COR-L47 (cell line): ENCODE measurements around the gene CHPF.
A peak's percentile ranks its signal among the peaks of the same experiment; 100 is the strongest.

Source experiments
- DNase-seq: peaks from one replicate; lab custom pipeline; 2025; lab: John Stamatoyannopoulos, UW

Gene CHPF

DNA sequence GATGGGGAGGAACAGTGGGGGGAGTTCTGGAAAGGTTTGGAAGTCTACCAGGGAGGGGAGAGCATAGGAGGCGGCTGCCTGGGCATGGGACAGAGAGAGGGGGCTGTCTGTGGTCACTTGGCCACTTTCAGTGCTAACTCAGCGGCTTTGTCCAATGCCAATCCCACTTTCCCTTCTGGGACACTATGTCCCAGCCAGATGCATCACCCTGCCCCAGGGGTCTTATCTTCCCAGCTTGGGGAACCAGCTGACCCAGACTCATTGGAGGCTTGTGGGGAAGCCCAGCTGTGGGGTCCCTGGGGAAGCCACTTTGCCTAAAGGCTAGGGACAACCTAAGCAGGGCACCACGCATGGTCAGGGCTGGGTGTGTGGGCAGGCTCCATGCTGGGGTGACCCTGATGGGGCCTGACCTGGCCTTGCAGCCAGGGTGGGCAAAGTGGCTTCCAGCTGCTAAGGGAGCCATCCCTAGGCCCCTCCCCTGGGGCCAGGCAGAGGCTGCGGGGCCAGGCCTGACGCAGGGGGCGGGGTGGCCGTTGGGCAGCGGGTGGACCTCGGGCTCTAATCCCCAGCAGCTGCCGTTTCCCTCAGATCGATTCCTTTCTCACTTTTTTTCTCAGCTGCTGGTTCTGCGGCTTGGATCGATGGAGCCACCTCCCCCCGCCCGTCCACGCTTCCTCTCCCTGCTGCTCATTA lies 30.9 kb downstream of the CHPF start:
- no peak for DNase-seq

DNA sequence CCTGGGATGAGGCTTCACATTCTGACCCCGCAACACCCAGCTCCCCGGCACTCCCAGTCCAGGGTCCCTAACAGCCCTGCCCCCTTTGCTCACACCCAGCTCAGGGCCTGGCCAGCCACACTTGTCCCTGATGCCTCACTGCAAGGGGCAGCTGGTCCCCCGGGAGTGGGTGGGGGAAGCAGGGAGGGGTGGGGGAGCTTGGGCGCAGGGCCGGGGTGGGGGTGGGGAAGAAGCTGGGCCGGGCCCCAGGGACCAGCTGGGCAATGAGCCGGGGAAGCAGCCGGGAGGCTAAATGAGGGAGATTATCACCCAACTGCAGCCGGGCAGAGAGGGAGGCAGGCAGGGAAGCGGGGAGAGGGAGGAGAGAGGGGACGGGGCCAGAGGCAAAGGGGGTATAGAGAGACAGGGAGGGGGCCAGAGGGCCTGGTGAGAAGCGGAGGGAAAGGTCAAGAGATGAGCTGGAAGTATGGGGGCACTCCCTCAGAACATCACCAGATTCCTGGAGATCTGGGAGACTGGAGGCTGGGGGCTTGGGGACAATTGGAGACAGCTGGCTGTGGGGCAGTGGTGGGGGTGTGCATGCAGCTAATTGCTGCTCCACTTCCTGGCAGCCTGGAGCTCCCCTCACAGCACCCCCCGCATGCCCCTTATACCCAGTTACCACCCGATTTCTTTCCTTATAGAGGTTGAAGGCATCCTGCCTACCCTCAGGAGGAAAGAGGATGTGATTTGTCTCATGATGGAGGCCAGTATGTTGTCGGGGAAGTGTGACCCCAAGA lies 31.9 kb downstream of the CHPF start:
- DNase-seq, result no peak

DNA sequence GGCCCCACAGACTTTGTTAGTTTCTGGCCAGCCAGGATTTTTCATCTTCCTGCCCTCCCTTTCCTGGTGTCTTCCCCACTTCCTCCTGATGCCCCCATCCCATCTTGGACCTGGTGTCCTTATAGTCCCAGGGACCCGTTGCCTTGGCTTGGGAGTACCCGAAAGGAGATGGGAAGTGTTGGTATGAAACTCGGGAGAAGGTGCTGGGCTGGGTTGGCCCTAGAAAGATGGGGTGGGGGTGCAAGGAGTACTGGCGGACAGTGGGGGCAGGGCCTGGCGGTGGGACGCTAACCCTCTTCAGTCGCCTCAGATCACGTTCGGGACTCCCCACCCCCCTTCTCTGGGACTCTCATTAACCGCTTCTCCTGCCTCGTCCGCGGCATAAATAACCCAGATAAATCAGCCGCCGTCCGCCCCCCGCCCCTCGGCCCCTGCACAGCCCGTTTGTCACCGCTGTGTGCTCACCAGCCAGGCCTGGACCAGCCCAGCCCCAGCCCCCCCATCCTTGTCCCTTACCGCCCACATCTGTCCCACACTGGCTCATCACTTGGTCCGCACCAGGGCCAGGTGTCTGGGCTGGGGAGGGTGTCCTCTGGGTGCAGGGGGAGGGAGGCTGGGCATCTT lies 33.0 kb downstream of the CHPF start:
- no peak for DNase-seq

DNA sequence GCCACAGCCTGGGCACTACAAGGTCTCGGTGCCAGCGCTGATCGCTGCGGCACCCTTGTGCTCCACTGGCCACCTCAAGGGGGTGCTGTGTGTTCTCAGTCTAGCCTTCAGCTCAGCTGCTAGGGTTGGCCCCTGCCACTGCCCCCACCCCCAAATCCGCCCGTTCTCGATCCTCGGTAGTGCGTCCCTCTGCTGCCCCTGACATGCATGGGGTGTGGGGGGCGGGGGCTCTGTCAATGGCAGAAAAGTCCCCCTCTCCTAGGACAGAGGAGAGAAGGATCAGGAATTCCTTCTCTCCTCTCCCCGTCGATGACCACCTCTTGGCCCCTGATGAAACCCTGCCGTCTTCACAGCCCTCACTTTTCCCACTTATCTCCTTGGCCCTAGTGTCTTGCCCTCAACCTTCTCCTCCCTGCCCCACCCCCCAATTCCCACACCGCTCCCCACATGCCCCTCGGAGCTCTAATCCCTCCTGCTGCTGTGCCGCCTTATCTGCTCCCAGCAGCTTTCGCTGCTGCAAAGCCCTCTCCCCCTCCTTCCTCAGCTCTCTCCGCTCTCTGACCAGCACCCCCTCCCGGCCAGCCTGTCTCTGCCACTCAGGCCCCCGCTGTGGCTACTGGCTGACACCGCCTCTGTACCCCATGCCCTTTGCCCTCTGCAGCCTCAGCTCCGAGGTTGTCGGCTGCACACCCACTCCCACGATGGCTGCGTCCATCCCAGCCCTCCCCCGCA lies 33.7 kb downstream of the CHPF start:
- DNase-seq, result peak; percentile 47

DNA sequence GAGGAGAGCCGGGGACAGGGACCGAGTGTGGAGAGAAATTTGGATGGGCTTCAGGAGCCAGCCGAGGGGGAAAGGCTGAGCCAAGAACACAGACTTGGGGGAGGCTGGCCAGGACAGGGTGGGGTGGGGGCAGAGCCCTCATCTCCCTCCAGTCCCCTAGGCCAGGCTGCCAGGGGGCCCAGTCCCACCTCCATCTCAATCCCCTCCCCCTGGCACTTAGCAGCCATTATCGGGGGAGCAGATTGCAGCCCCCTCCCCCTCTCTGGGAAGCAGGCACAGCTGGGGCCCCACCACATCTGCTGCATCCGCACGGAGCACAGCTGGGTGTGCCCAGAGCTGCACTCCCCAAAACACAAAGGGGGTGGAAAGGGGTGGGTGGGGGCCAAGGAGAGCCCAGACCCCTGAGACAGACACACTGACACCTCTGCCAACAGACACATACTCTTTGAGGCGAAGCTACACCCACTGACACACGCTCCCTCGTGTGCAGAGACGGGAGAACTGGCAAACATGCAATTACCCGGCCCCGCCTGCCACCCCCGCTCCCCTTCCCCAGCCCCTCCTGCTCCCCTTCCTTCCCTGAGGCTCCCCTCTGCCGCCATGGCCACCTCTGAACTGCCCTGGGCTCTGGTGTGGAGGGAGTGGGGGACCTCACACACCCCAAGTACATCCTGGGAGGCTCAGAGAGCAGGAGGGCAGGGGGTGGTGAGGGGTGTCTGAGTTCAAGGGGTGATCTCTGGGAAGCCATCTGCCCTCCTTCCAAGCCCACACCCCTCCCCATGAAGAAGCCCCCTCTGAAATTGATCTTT lies 34.4 kb downstream of the CHPF start:
- DNase-seq, result peak; percentile 19

DNA sequence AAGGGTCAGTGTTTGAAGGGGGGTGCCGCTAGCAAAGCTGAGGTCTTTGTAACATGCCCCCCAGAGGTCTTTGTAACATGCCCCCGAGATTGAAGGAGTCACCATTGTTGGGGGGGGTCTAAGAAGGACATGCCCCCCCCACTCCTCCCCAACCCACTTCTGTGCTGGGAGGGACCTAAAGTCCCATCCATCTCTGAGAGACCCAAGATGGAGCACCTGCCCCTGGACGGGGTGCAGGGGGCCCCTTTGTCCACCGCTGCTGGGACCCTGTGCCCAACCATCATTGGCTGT lies 35.2 kb downstream of the CHPF start:
- DNase-seq, result no peak

DNA sequence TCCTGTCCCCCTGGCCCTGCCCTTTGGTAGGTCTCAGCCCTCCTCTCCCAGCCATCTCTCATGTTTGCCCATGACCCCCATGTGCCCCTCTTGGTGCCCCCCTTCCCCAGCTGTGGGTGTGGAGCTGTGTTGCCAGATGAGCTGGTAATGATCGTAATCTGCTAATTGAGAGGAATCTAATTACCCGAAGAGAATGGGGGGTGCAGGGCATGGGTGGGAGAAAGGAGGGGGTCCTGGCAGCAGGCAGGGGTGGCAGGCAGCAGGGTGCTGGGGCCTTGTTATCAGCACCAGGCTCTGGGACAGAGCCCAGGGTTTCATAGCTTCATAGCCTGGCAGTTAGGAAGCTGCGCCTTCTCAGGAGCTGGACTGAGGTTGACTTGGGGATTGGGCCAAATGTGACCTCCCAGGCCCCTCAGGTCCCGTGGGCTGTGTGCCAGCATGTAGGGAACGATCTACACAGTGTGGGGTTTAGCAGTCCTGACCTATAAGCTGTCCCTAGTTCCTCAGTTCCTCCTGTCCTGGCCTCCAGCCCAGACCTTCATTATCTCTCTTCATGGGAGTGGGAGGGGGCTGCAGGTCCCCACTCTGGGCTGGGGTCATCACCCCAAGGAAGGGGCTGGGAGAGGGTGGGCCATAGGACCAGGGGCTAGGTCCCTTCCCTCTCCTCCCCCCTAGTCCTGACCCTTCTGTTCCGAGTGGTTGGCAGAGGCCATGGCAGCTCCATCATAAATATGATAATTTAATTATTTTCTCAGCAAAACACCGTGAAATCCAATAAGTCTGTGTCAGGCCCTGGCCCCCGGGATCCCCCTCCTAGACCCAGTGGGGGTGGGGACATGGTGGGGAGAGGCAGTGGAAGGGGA lies 35.8 kb downstream of the CHPF start:
- no peak for DNase-seq

DNA sequence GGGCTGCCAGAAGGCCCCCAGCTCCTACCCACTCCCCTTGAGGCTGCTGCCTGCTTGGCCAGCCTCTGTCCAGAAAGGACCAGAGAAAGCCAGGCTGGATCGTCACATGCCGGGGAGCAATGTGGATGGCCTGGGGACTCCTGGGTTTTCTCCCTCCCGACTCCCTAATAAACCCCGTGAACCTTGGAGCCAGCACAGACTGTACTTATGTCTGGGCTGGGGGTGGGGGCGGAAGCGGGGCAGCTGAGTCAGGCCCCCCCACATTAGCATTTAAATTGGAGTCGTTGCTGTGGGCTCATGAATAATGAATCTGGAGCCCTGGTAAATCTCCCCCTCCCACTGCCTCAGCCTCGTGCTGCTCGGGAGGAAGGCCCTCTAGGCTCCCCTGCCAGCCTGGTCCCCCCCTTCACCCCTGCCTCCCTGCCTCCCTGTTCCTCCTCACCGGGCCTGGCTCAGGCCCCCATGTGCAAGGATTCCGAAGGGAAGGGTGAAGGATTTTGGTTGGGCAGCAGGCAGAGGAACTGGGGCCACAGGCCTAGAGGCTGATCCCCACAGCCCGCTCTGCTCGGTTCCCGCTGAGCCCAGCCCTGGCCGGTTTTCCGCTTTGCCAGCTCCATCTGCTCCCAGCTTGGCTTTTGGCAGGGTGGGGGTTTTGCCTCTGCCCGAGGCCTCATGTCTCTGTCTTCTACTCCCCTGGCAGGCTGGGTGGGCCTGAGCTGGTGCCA lies 36.6 kb downstream of the CHPF start:
- DNase-seq, result no peak

DNA sequence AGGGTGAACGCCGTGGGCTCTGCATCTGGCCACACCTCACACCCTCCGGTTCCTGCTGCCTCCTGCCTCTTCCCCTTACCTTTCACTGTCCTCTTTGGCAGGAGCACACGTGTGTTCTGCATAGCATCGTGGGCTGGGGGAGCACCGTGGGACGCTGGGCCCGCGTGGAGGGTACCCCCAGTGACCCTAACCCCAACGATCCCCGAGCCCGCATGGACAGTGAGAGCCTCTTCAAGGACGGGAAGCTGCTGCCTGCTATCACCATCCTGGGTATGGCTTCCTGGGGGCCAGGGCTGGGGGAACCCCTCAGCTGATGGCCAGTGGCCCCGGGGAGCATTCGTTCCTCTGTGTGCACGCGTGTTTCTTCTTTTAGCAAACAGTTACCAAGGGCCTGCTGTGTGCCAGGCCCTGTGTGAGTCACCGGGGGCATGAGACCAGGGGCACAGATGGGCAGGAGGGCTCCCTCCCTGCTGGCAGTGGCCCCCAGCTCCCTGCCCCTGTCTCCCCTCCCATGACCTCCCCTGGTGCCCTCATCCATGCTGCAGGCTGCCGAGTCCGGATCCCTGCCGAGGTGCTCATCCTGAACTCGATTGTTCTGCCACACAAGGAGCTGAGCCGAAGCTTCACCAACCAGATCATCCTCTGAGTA lies 37.3 kb downstream of the CHPF start:
- no peak for DNase-seq

DNA sequence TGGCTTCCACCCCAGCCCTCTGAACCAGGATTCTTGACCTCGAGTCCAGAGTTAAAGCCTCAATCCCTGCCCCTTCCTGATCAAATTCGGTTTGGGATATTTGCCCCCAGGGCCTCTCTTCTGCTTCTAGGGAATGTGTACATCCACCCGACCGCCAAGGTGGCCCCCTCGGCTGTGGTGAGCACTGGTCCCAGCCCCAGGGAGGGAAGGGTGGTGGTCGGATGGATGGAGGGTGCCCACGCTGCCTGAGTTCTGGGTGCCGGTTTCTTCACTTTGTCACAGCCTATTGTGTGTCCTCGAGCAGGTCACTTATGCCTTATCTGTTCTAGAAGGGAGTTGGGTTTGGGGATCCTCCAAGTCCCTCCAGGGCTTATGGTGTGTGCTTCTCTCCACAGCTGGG lies 38.0 kb downstream of the CHPF start:
- DNase-seq, result no peak

DNA sequence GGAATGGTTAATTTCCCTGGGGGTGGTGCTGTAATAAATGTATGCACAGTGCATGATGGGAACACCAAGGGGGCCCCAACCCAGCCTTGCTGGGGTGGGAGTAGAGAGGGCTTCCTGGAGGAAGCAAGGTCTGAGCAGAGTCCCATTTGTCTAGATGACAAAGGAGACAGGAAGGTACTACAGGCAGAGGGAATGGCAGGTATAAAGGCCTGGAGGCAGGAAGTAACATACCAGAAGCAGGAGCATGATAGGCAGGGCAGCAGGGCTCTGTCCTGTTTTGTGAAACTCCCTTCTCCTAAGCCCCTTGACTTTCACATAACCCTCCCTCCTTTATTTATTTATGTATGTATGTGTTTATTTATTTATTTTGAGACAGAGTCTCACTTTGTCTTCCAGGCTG lies 41.0 kb downstream of the CHPF start:
- DNase-seq, result no peak

DNA sequence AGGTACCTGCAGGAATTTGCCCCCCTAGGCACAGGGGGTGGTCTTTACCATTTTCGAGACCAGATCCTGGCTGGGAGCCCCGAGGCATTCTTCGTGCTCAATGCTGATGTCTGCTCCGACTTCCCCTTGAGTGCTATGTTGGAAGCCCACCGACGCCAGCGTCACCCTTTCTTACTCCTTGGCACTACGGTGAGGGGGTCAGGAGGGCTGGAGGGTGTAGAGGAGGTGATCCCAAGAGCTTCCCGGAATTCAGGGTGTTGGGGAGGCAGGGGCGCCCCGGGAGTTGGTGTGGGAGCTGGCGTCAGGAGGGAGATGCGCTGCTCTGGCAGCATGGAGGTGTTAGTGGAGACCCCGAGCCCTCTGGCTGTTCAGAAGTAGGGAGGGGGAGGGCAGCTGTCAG lies 41.8 kb downstream of the CHPF start:
- no peak for DNase-seq

DNA sequence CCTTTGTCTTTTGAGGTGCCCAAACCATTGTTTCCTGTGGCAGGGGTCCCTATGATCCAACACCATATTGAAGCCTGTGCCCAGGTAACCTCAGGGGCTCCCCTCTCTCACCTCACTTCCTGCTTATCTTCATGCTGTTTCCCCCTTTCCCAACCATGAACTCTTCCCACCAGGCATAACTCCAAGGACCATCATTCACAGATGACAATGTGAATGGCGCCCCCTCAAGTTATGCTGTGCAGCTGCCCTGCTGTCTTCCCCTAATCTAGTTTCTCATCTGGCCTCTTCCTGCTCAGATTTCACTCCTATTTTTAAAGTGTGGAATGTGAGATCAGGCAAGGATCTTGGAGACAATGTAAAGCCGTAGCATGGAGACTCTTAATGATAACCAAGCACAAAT lies 43.5 kb downstream of the CHPF start:
- no peak for DNase-seq

DNA sequence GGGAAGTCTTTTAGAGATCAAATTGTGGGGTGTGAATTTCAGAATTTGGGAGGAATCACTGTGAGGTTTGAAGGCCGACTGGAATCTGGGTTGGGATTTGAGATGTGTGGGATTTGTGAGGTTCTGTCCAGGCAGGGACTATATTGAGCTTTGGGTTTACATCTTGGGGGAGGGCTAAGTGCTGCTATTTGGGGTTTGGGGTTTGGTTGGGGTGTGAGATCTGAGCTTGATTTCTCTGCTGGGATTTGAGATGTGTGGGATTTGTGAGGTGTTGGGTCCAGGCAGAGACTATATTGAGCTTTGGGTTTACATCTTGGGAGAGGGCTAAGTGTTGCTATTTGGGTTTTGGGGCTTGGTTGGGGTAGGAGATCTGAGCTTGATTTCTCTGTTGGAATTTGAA lies 44.1 kb downstream of the CHPF start:
- DNase-seq, result no peak

DNA sequence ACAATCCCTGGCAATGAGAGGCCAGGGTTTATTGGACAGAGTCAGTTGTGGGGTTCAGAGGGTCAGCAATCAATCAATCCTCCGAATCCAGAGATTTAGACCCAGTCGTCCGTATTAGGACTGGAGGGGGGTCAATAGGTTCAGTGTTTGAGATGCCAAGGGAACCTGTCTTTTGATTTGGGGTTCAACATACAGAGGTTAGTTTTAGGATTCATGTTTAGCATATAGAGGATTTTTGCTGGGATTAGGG lies 44.6 kb downstream of the CHPF start:
- DNase-seq, result no peak

DNA sequence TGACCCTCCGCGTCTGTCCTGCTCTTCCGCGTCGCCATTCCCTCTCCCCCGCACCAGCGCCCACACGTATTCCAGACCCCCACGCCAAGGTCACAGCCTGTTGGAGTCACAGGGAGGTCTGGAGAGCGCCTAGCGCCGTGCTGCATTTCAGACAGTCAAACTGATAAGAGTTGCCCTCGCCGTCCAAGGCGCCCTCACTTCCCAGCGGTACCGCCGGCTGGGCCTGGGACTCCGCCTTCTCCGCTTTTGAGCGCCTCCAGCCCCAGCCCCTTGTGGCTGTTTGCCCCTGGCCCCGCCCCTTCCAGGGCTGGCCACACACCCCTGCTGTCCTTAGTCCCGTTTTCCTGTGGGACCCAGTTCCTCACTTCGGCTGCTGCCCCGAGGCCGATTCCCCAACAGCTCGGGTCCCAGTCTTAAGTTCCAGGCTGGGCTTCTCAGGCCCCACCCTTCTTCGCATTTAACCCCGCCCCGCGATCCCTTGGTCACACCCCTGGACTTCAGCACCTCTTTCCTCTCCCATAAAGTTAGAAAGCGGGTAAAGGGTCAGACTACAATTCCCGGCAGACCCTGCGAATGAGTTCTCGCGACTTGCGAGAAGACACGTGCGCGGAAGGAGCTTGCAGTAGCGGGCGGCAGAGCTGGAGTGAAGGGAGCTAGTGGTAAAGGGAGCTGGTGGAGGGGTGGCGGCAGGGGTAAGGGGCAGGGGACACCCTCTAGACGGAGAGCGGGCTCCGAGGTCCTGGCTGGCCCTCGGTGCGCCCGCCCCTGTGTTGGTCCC lies 45.1 kb downstream of the CHPF start, which contains the start of gene GMPPA:
Gene GMPPA (plus strand): TSS at position 612 of the 778 bp plus-strand sequence. CDS start 1,085 bp downstream, outside the sequence.
- DNase-seq, result peak; percentile 94

DNA sequence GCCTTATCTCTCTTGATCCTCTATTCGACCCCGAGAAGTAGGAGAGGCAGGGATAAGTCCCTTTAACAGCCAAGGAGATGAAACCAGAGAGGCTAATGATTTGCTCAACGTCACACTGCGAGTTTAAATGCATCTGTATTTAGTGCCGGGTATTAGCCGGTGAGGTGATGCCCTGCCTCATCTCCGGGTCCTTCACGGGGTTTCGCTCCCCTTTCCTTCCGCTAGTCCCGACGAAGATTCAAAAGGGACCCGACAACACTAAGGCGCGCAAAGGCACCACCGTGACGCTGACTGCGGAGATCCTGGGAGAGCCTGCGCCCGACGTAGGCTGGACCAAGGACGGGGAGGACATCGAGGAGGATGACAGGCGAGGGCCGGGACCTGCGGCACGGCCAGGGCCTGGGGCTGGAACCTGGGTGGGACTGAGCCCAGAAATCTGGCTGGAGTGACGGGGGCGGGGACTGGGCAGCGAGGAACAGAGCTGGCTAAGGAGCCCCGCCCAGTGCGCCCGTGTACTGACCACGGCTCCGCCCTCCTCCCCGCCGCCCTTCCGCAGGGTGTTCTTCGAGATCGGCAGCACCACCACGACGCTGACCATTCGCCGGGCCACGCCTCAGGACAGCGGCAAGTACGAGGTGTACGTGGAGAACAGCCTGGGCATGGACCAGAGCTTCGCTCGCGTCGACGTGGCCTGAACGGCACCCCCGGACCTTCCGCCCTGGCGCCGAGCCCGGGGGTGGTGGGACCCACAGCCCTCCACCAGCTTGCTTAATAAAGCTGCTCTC lies 45.9 kb downstream of the CHPF start:
- peak; percentile 50 for DNase-seq

DNA sequence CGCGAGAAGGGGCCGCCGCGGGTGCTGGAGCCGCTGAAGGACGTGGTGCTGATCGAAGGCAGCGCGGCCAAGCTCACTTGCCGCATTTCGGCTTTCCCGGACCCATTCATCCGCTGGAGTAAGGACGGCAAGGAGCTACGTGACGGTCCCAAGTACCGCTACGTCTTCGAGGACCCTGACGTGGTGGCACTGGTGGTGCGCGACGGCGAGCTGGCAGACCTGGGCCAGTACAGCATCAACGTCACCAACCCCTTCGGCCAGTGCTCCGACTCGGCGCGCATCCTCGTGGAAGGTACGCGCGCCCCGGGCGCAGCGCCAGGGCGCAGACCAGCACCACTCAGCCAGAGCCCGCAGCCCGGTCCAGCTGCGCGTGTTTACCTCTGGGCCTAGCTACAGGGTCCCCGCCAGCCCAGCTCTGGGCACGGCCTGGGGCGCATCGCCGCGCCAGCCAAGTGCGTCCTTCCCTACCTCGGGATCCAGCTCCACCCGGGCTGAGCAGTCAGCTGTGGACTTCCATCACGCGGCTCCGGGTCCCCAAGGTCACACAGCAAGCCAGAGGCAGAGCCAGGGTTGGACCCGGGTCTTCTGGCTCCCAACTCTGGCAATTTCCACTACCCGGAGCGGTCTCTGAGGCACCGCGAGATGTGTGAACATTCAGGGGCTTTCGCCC lies 46.6 kb downstream of the CHPF start:
- DNase-seq, result no peak
